CD14-positive monocyte (primary cell): ENCODE data around the gene C1QTNF5. TPM values are rescaled to one million over a fixed set of nuclear protein-coding genes. Genes with fewer than 3 reads are reported as not detected.

Experiments used
- DNase-seq, 3 donors: peaks; one replicate each; pipeline ENCODE4 v3.0.0-alpha.2; 2011 to 2022
- H2AFZ ChIP-seq: 2 replicates; pipeline ENCODE4 v1.6.0; 2012; ENCODE audit warnings: mild to moderate bottlenecking, low read depth, low read length, inconsistent platforms; ENCODE audit not compliant: insufficient read depth, poor library complexity, severe bottlenecking
- H3K27ac ChIP-seq, 2 donors: 1 replicate in 1 of 2; 2 replicates in 1 of 2; pipeline ENCODE4 v1.5.1; 2012 to 2013; ENCODE audit warnings: low read length in 2 of 2, control low read depth in 1 of 2, inconsistent platforms in 1 of 2, low read depth in 1 of 2, mild to moderate bottlenecking in 1 of 2
- H3K27me3 ChIP-seq, 2 donors: one replicate each; pipeline versions ENCODE4 v1.6.0 to v1.6.1; 2011 to 2013; ENCODE audit warnings: low read length in 2 of 2; ENCODE audit not compliant: control insufficient read depth in 2 of 2, insufficient read depth in 2 of 2
- H3K36me3 ChIP-seq, 2 donors: replicated peaks in 1 of 2; 1 replicate in 1 of 2; 2 replicates in 1 of 2; pipeline versions ENCODE4 v1.5.1 to v1.6.1; 2012 to 2013; ENCODE audit warnings: low read length in 2 of 2, control low read depth in 1 of 2, inconsistent platforms in 1 of 2, mild to moderate bottlenecking in 1 of 2; ENCODE audit not compliant: insufficient read depth in 2 of 2, control insufficient read depth in 1 of 2
- H3K4me1 ChIP-seq, 2 donors: 1 replicate in 1 of 2; 2 replicates in 1 of 2; pipeline versions ENCODE4 v1.5.1 to v1.6.1; 2012 to 2013; ENCODE audit warnings: low read length in 2 of 2, control low read depth in 1 of 2, inconsistent platforms in 1 of 2, mild to moderate bottlenecking in 1 of 2, moderate library complexity in 1 of 2; ENCODE audit not compliant: insufficient read depth in 2 of 2, control insufficient read depth in 1 of 2
- H3K4me2 ChIP-seq: replicated peaks from 2 replicates; pipeline ENCODE3; 2012; ENCODE audit warnings: low read length, moderate library complexity, mild to moderate bottlenecking; ENCODE audit not compliant: poor library complexity, severe bottlenecking; ENCODE audit errors: extremely low read depth
- H3K4me3 ChIP-seq, 3 experiments: fragments of 200-600 bp in 1 of 3; sonication (generic) in 1 of 3; replicated peaks in 1 of 3; 1 replicate in 2 of 3; 2 replicates in 1 of 3; pipeline ENCODE4 v1.5.1; 2011 to 2013; ENCODE audit warnings: low read length in 3 of 3, mild to moderate bottlenecking in 3 of 3, control low read depth in 2 of 3, low read depth in 2 of 3, inconsistent platforms in 1 of 3, moderate library complexity in 1 of 3
- H3K79me2 ChIP-seq: 2 replicates; pipeline ENCODE4 v1.6.0; 2012; ENCODE audit warnings: mild to moderate bottlenecking, control low read depth, inconsistent platforms, low read length, moderate library complexity; ENCODE audit not compliant: insufficient read depth
- H3K9ac ChIP-seq: 2 replicates; pipeline ENCODE4 v1.6.0; 2017; ENCODE audit warnings: low read length, mild to moderate bottlenecking; ENCODE audit not compliant: insufficient read depth, poor library complexity, severe bottlenecking
- H3K9me3 ChIP-seq, 2 donors: replicated peaks in 1 of 2; 1 replicate in 1 of 2; 2 replicates in 1 of 2; pipeline versions ENCODE4 v1.5.1 to v1.6.1; 2012 to 2013; ENCODE audit warnings: low read length in 2 of 2, control low read depth in 1 of 2; ENCODE audit not compliant: control insufficient read depth in 1 of 2, insufficient read depth in 1 of 2
- H4K20me1 ChIP-seq: 2 replicates; pipeline ENCODE4 v1.6.0; 2012; ENCODE audit warnings: mild to moderate bottlenecking, low read length, control low read depth, moderate library complexity; ENCODE audit not compliant: insufficient read depth
- H3K27ac Mint-ChIP-seq, 7 donors: one replicate each; pipeline ENCODE4 v1.8.0; 2020; ENCODE audit warnings: mild to moderate bottlenecking in 7 of 7, mixed read lengths in 7 of 7, moderate library complexity in 6 of 7, inconsistent platforms in 2 of 7
- H3K27me3 Mint-ChIP-seq, 3 donors: one replicate each; pipeline ENCODE4 v1.8.0; 2021 to 2022; ENCODE audit warnings: low read depth in 3 of 3, mild to moderate bottlenecking in 3 of 3, mixed read lengths in 3 of 3, moderate library complexity in 3 of 3, inconsistent platforms in 1 of 3
- H3K36me3 Mint-ChIP-seq, 2 donors: one replicate each; pipeline ENCODE4 v1.8.0; 2020; ENCODE audit warnings: mixed read lengths in 2 of 2, inconsistent platforms in 1 of 2, mild to moderate bottlenecking in 1 of 2
- H3K4me1 Mint-ChIP-seq: one replicate; pipeline ENCODE4 v1.8.0; 2020; ENCODE audit warnings: mild to moderate bottlenecking, mixed read lengths
- H3K4me3 Mint-ChIP-seq, 2 donors: one replicate each; pipeline ENCODE4 v1.8.0; 2020; ENCODE audit warnings: mild to moderate bottlenecking in 2 of 2, mixed read lengths in 2 of 2, moderate library complexity in 1 of 2
- H3K9me3 Mint-ChIP-seq, 7 donors: one replicate each; pipeline ENCODE4 v1.8.0; 2020 to 2022; ENCODE audit warnings: mixed read lengths in 7 of 7, mild to moderate bottlenecking in 6 of 7, moderate library complexity in 6 of 7, inconsistent platforms in 2 of 7
- WGBS: methylation state at CpG from one replicate; pipeline ENCODE4 v1.1.5; 2013; ENCODE audit warnings: missing lambda C conversion rate; ENCODE audit not compliant: insufficient coverage; 5-methylcytosine and 5-hydroxymethylcytosine counted together
- intact Hi-C, 2 donors: fragments of 100-400 bp; cut with micrococcal nuclease; formaldehyde crosslinking; loops; one replicate each; pipeline versions ENCODE4 v1.15.0 to v1.15.1; 2023
- polyA plus RNA-seq, 3 donors: library from polyadenylated mRNA; depleted of rRNA in 1 of 3; unstranded in 2 of 3; stranded (reverse) in 1 of 3; fragments of 300-500 nt in 2 of 3; fragments of >200 nt in 1 of 3; fragmentation: Illumina TruSeq in 2 of 3; gene quantifications; 1 replicate in 2 of 3; 2 replicates in 1 of 3; pipeline ENCODE4 v1.2.3, GENCODE V29; 2012 to 2021
- TF ChIP-seq, protein P1 (sequence below): fragments of 200-600 bp; IDR thresholded peaks from one replicate; pipeline ENCODE4 v1.8.0; 2022; ENCODE audit warnings: antibody characterized with exemption, mild to moderate bottlenecking

Gene C1QTNF5
- polyA plus RNA-seq, 3 donors = not detected

GRCh38 chr11:119362741-119363080 lies 22.0 kb upstream of the C1QTNF5 start:
- Mint-ChIP-seq H3K27ac (peak overlapping the region in 1 of 7 donors; percentile 37), H3K9me3 (peaks cover 0 to 5% (median 3%) of the 10 kb centered on the region in 7 donors), H3K27me3 (peaks cover 39 to 59% (median 51%) of the 10 kb centered on the region in 3 donors), H3K4me3 (peak overlapping the region in 1 of 2 donors; percentile 52), H3K36me3 (peaks cover 3 to 4% of the 10 kb centered on the region in 2 donors), H3K4me1 (peaks cover 13% of the 10 kb centered on the region)
- TF ChIP-seq, protein P1, sequence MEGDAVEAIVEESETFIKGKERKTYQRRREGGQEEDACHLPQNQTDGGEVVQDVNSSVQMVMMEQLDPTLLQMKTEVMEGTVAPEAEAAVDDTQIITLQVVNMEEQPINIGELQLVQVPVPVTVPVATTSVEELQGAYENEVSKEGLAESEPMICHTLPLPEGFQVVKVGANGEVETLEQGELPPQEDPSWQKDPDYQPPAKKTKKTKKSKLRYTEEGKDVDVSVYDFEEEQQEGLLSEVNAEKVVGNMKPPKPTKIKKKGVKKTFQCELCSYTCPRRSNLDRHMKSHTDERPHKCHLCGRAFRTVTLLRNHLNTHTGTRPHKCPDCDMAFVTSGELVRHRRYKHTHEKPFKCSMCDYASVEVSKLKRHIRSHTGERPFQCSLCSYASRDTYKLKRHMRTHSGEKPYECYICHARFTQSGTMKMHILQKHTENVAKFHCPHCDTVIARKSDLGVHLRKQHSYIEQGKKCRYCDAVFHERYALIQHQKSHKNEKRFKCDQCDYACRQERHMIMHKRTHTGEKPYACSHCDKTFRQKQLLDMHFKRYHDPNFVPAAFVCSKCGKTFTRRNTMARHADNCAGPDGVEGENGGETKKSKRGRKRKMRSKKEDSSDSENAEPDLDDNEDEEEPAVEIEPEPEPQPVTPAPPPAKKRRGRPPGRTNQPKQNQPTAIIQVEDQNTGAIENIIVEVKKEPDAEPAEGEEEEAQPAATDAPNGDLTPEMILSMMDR = no peak
- H4K20me1 ChIP-seq = no peaks in the 10 kb centered on the region
- intact Hi-C loops = no loop called here
- H3K27me3 ChIP-seq = peaks cover 28 to 37% of the 10 kb centered on the region in 2 donors
- H3K36me3 ChIP-seq = no peaks in the 10 kb centered on the region
- 95% methylated on average over 4 of the region's 5 CpGs for WGBS
- DNase-seq = no peak
- no peaks in the 10 kb centered on the region for H3K9me3 ChIP-seq
- H3K4me2 ChIP-seq = no peak overlapping the region
- H3K79me2 ChIP-seq = no peaks in the 10 kb centered on the region
- H3K4me3 ChIP-seq = no peak overlapping the region
- H2AFZ ChIP-seq = no peak overlapping the region
- H3K9ac ChIP-seq = no peak overlapping the region
- no peak overlapping the region for H3K27ac ChIP-seq
- peaks cover 7 to 14% of the 10 kb centered on the region in 2 donors for H3K4me1 ChIP-seq

DNA sequence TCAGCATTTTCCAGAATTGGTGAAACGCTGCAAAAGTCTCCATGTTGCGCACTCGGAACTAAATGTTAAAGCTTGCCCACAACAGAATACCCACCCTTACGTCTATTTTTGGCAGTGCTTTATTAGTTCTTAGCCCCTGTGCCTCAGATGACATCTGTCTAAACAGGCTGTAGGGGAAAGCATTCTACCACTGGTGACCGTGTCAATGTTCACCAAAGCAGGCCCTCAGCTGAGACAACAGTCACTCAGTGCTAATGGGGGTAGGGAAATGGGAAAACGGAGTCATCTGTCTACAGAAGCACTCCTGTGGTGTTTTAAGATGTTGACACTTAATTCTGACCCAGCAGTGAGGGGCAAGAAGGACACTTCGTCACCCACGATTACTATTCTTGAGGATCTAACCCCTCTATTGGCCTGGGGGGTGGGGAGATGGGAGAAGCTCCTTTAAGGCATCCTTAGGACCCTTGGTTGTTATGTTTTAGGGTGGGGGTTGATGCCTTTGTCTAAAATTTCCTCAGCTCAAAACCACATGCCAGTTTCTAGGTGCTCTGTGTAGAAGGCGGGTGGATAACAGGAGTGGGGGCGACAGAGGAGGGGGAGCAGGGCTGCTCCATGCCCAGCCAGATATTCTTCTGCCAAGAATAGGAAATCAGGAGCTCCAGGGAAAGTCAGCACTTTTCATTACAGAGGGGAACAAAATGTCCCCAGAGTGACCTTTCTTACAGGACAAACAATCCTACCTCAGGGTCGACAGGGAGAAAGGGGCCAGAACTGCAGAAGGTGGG lies 21.4 kb upstream of the C1QTNF5 start:
- intact Hi-C loops = no loop called here
- Mint-ChIP-seq H3K4me3 (peak overlapping the region in 1 of 2 donors; percentile 52), H3K27ac (peak overlapping the region in 1 of 7 donors; percentile 37), H3K9me3 (peaks cover 0 to 5% (median 3%) of the 10 kb centered on the region in 7 donors), H3K36me3 (peaks cover 3 to 4% of the 10 kb centered on the region in 2 donors), H3K27me3 (peaks cover 42 to 61% (median 56%) of the 10 kb centered on the region in 3 donors), H3K4me1 (peaks cover 13% of the 10 kb centered on the region)
- Histone ChIP-seq H3K9ac (no peak overlapping the region), H3K27me3 (peaks cover 28 to 40% of the 10 kb centered on the region in 2 donors), H3K79me2 (no peaks in the 10 kb centered on the region), H4K20me1 (no peaks in the 10 kb centered on the region), H2AFZ (no peak overlapping the region), H3K4me1 (peaks cover 7 to 14% of the 10 kb centered on the region in 2 donors), H3K9me3 (no peaks in the 10 kb centered on the region), H3K36me3 (no peaks in the 10 kb centered on the region), H3K27ac (no peak overlapping the region), H3K4me3 (no peak overlapping the region), H3K4me2 (no peak overlapping the region)
- WGBS = 100% methylated on average over 6 of the region's 11 CpGs
- DNase-seq = no peak
- TF ChIP-seq, protein P1 = no peak
